Occipital lobe (tissue), 2 donors: ENCODE results near the gene ACACA. TPM values are rescaled to one million over a fixed set of nuclear protein-coding genes. Genes with fewer than 3 reads are reported as not detected.
"Not testable (repeated sequence)": the region's sequence is repeated elsewhere in the genome, so short reads cannot be mapped to it uniquely, and the experiment has no call there.

ENCODE experiments used
- DNase-seq: peaks from one replicate; lab custom pipeline; 2025; lab: John Stamatoyannopoulos, UW
- total RNA-seq: library from RNA; depleted of rRNA; stranded (reverse); fragments of >200 nt; gene quantifications from one replicate; pipeline ENCODE4 v1.2.3, GENCODE V29; 2014

The ACACA gene
- total RNA-seq, 1 donor from 2014 or later: 92.0 TPM

DNA sequence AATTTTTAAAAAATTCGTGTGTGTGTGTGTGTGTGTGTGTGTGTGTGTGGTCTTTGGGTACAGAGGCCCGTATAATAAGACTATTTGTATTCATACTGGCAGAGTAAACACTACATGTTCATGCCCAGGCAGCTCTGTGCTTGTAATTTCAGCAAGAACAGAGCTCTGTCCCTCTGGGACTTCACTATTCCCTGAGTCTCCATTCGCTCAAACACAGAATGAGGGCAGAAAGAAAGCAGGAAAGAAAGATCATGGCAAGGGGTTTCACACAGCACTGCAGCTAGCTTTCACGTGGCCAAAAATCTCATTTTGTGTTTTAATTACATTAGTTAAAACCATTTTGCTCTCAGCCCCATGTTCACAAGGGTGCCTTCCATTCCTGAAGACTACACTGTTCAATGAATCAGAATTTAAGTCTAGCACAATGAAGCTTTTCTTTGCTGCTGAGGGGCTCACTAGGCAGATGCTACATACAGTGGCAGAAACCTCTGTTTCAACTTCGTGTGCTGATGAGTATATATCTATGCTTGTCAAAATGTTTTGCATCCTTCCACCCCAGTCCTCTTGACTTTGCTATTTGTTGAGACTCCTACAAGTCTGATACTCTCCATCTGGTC is 229.3 kb downstream of the ACACA start:
- DNase-seq: no peak

DNA sequence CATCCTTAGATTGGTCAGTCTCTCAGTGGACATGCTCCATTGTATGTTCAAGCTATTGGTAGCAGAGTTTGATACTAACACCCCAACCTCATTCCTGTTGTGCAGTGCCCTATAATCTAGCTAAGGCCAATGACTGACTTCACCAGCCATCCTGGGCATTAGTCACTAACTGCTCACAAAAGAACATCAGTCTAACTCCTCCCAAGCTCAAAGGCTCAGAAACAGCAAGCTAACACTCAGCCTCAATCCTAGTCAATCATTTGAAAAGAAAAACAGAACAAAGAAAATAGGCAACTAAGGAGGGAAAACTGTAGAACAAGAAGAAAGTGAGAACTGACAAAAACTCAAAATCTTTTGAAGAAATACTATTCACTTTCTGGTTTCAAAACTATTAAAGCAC is 229.9 kb downstream of the ACACA start:
- DNase-seq: no peak

DNA sequence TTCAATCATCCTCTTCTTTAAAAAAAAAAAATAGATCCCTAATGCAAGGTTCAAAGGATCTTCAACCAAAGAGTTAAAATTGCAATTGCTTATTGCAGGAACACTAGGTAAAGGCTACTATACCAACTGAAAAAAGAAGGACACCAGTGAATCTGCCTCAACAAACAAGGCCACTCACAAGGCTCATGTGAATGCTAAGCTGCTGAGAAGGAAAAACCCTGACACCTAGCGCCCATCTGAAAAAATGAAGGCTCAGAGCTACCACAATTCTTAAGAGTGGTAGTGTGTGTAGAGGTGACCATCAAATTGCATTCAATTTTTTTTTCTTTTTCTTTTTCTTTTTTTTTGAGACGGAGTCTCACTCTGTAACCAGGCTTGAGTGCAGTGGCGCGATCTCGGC is 232.4 kb downstream of the ACACA start:
- no peak for DNase-seq

DNA sequence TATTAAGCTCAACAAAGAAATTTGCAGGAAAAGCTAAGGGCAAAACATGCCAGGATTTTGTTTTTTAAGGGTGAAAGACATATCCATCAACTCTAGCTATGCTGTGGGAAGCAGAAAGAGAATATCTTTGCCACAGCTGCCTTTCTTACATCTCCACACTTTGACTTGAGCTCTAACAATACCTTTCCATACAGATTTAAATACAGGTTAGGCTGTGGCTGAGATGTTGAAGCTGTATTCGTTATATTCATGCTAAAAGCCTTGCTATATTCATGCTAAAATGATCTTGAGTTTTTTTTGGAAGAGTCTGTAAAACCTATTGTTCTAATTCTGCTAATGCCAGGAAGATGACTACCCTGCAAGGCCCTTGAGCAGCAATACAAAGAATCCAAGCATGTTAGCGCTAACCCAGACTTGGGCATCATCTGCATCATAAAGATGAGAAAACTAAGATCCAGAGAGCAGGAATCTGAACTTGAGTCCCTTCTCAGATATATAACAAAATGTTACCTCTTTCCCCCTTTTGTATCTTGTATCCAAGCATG is 235.7 kb downstream of the ACACA start:
- no peak for DNase-seq

DNA sequence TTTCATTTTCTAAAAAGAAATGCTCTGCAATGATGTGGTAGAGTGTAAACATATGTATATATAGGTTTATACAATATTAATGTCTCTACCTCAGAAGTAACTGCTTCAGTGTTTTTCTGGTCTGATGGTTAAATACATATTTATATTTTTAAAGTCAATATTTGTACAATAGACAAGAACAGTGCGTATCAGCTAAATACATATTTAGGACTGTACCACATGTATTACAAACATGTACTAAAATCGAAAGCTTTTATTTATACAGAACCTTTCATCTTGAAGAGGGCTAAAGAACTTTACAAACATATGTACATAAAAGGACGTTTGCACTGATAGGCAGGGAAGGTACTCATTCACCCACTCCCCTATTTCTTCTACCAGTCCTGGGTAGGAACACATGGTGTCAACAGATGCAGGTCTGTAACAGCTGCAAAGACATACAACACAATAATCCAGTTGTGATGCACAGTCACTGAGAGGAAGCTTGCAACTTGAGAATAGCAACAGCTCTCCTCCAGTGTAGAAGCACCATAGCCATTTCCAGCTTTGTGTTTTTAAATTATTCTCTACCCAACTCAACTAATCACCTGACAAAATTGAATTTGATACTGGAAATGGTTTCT is 237.8 kb downstream of the ACACA start:
- DNase-seq: no peak

DNA sequence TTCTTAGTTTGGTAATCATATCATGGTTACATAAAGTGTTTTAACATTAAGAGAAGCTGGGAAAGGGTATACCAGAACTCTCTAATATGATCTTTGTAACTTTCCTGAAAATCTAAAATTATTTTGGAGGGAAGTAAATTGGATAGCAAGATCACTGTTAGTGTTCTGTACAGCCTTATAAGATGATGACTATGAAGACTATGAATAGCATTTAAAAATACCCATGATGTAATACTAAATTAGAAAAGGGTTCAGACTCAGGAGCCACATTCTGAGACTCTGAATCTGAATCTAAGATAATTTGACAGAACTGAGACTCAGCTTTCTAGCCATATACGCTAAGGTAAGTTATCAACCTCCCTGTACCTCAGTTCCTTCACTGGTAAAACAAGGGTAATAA is 238.9 kb downstream of the ACACA start:
- DNase-seq: no peak

DNA sequence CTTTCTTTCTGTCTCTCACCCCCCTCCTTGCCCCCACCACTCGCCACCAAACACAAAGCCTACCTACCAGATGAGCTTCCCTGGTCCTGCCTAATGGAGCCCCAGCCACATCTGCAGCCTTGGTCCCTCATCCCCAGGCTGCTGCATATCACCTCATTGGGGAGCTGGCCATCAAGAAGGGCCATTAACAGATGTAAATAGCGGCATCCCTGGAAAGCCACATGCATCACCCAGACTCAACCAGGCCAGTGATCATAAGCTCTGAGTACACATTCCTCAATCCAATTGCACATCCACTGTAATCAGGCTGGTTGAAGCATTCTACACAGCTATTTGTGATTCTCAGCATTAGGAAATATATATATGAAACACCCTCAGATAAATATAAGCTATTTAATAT is 242.6 kb downstream of the ACACA start:
- no peak for DNase-seq

DNA sequence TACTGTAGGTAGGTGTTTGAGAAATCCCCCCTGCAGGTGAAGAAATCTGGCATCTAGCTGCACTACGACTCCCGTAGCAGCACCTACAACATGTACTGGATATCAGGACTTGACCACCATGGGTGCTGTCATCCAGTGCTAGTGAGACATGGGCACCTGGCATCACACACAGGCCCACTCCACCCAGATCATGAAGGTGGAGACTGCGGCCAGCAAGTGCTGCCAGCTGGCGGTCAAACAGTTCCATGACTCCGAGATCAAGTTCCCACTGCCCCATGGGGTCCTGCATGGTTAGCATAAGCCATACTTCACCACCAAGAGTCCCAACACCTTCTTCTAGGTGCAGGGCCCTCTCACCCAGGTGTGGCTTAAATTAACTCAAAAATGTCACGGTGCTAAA is 243.8 kb downstream of the ACACA start:
- DNase-seq: no peak

DNA sequence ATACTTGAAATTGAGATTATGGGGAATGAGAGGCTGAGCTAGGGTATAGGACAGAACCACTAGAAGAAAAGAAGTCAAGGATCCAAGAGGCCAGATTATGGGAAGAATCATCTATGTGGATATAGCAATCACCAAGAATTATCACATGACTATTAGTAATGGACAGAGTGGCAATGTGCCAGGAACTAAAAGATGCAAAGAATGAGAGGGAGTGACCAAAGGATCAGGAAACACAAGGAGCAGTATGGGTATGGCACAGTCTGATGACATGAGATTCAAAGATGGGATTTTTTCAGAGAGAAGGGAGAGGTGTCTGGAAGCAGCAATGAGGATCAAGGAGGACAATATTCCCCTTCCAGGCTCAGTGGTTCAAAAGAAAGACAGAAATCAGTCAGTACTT is 245.7 kb downstream of the ACACA start:
- no peak for DNase-seq

DNA sequence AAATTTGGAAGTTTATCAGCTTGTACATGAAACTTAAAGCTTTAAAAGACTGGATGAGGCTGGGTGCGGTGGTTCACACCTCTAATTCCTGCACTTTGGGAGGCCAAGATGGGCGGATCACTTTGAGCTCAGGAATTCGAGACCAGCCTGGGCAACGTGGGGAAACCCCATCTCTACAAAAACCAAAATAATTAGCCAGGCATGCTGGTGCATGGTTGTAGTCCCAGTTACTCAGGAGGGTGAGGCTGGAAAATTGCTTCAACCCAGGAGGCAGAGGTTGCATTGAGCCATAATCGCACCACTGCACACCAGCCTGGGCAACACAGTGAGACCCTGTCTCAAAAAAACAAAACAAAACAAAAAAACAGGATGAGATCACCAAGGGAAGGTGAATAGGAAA is 248.3 kb downstream of the ACACA start:
- no peak for DNase-seq

DNA sequence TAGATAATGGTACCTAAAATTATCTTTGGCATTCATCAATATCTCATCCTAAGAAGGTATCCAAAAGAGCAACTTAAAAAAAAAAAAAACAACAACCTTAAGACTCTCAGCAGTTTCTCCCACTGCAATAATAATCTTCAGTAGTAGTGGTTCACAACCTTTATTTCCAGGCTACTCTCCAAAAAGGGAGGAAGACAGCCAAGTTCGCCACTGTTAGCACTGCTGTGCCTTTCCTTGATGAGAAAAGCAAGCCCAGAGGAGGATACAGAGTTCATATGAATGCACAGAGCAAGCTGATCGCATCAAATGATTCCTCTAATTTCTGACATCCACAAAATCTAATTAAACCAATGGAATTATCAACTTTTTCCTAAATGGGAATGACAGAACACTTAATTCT is 258.5 kb downstream of the ACACA start:
- no peak for DNase-seq

DNA sequence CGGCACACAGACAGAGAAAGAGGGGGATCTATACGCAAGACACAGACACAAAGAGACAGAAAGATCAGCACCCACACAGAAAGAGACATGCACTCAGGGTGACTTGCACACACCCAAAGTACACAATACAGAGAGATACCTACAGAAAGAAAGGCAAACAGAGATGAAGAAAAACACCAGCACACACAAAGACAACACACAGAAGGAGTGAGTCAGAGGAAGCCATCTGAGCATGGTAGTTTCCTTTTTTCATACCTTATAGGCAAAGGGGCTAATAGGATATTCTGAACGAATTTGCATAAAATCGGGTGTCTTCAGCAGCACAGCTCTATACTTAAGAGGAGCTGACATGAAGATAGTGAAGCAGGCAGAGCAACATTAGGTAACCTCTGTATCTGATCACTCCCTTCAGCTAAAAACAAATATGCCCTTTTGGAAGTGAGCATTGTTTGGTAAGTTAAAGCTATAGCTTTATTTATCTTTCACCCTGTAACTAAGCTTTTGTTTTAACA is 259.3 kb downstream of the ACACA start:
- no peak for DNase-seq

DNA sequence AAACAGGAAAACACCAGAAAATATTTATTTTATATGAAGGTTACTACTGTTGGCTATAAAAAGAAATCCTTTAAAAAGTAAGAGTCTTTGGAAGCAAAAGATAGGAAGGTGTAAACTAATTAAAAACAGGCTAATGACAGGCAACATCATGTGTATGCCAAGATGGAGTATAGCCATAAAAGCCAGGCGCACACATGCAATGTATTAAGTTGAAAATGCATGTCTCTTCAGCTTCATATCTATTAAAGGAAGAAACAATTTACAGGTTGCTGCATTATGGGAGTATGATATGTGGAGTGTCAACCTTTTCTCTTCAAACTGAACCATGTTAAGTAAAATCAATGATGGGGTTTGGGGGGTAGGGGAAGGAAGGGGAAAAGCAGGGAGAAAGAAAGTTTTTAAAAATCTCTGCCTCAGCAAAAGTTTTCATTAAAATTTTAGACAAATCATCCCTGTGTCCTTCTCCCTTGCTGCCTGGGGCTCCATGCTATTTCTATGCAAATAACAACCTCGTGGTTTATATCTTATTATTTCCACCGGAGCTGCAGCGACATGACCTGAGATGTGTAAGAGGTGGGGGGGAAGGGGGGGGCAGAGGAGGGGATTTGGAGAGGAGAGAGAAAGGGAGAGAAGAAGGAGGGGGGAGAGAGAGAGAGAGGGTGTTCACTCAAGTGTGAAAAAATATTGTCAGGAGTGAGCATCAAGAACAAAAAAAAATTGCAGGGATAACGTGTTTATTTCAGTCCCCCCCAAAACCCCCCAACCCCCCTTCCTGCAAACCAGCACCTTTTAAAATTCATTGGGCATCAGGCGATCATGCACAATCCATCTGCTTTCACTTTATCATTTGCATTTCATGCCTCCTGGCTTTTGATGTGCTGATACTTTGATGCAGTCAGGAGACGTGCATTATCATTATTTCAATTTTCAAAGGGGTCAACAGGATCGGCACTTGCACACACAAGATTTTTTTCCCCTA is 260.3 kb downstream of the ACACA start:
- no peak for DNase-seq

DNA sequence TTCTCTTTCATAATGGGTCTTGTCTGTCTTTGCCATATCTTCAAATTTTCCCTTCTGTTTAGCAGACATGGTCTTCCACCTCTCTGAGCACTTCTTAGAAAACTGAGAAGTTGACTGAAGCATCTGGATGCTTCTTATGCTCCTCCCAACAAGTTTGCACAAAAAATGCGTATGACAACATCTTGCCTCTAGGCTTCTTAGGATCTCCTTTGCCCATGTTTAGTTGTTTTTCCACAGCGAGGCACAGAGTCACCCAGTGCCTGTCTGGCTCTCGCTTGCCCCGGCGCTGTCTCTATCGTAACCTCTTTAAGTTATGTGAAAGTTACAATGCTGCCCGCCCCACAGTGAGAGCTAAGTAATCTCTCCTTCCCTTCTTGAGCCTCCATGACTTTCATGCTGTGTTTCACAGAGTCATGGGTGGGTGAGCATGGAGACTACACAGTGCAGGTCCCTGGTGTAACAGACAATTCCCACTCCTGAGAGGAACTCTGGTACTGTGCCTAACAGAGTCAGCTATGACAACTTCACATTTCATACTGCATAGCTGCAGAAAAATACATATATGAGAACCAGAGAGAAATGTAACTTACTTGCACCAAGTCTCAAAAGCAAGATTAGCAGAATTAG is 262.4 kb downstream of the ACACA start:
- no peak for DNase-seq

DNA sequence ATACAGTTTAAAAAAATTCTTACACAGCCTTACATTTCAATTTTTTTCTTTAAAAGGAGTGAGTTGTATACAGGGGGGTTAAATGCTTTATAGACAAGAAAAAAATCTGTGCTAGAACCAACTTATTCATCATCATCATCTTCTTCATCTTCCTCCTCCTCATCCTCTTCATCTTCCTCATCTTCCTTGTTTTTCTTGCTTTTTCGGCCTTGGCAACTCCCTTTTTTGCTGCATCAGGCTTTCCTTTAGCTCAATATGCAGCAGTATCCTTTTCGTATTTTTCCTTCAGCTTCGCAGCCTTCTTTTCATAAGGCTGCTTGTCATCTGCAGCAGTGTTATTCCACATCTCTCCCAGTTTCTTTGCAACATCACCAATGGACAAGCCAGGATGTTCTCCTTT is 263.1 kb downstream of the ACACA start:
- not testable (repeated sequence) for DNase-seq

DNA sequence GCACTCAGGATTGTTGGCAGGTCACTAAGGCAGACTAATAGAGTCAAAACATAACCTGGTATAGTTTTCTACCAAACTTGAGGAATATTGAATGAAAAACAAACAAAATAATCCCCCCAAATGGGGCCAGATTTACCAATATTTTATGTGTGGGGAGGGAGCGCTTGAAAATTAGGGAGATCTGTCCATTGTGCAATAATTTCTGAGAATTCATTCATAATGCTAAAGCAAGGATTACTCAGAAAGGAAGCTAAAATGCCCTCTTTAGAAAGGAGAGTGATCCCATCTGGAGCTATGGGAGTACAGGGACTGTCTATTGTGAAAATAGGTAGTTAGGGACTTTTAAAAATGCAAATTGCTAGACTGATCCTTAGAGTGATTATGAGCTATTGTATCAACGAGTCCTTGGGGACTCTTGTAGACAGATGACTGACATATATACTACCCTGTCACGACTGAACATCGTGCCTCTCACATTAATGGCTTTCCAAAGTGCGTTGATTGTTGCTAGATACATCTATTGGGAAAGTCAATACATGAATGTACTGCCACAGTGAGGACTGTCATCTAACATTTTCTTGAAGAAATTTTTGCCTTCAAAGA is 264.2 kb downstream of the ACACA start:
- DNase-seq: no peak

DNA sequence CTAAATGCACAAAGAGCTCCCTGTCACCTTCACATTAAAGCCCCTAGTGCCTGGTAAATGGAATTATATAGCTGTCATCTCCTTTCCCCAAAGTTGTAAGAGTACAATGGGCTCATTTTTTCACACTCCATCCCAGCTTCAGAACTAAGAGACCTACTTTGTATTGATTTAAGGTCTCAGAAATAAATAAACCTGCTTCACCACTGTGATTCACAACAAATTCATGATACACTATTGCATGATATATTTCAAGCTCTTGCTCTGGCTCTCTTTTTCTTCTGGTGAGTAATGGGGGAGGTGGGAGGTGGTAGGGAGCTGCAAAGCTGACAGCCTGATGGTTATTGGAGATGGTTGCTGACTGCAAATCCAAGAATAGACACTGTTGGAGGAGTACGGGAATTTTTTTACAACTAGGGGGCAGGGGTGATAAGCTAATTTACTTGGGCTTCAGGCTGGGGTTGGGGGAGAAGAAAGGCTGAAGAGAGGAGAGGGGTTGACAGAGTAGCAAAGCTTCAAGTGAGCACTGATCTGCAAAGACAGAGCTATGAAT is 268.0 kb downstream of the ACACA start:
- DNase-seq: no peak

DNA sequence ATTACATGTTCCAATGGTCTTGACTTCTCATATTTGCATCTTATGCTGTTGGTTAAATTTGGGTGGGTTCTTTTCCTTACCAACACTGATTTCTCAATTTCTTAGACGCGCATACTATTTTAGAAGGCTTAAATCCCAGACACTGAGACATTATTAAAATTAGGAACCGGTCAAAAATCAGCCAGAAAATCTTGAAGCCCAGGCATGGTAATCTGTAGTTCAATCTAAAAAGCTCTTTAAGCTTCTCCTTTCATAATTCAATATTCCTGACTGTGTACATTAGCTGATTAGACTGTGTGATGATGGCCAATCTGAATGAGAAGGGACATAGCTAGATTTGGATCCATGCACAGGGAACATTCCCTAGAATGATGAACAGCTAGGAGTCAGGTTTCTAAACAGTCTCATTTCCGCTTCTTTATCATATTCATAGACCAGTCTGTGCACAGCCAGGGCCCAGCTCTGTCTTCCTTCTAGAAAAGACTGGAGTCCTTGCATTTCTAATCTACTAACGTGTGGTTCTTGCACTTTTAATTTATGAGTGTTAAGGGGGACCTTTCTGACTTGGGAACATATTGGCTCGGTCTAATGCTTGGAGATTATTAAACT is 268.6 kb downstream of the ACACA start:
- no peak for DNase-seq

DNA sequence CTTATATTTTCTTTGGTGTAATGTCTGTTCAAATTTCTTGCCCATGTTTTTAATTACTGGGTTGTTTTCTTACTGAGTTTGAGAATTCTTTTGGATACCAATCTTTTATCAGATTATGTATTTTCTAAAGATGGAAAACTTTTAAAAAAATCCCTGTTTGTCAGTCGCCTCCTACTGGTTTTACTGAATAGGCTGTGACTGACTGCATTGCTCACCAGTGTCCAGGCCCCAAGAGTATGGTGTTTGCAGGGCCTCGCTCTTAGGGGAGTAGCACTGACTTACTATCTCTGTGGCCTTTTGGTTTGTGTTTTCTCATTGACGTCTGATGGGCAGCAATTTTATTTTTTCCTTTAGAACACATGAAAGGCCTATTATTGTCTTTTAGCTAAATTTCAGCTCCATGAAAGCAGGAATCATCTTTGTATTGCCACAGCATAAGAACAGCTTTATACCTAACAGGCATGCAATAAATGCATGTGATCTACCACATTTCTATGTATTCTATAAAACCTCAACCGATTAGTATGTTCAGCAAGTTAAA is 269.5 kb downstream of the ACACA start:
- DNase-seq: no peak

DNA sequence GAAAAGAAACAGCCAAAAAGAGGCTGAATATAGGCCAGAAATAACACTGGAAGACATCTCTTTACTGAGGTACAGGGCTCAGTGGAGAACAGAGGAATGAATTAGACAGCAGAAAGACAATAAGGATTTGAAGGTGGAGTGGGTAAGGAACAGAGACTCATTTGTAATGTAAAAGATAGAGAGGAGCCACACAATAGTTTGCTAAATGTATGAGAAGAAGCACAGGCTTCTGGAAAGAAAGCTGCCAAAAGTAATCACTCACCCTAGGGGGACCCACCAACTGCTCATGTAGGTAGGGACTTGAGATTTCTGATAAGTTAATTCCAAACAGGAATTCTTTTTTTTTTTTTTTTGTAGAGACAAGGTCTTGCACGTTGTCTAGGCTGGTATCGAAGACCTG is 271.1 kb downstream of the ACACA start:
- no peak for DNase-seq
